ENCODE data around the gene IVD.
A peak's percentile ranks its signal among the peaks of the same experiment; 100 is the strongest.

Gene IVD

DNA sequence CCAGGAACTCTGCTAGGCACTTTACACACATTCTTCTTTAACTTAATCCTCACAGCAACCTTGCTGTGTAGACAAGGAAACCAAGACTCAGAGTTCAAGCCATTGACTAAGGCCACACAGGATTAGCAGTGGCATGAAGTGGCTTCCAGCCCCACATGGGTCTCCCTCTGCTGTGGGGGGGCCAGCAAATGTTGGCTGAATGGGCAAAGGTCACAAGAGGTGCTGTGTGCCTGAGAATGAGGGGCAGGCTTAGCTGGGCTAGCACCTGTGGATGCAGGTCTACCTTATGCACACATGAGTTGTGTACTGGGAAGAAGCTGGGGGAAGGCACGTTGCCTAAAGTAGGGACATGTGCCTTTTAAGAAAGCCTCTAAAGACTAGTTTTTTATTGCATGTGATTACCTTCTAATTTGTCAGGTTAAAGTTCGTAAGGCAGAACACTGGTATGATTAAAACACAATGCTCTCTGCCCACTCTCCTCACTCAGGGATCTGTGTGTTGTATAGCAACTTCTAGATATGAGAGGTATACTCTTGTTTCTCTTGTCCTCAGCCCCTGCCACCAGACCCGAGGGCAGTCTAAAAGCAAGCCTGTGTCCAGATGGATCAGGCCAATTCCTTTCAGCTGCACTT is 46.0 kb downstream of the IVD start:
- no peak for ATAC-seq
- TF ChIP-seq, protein P1, sequence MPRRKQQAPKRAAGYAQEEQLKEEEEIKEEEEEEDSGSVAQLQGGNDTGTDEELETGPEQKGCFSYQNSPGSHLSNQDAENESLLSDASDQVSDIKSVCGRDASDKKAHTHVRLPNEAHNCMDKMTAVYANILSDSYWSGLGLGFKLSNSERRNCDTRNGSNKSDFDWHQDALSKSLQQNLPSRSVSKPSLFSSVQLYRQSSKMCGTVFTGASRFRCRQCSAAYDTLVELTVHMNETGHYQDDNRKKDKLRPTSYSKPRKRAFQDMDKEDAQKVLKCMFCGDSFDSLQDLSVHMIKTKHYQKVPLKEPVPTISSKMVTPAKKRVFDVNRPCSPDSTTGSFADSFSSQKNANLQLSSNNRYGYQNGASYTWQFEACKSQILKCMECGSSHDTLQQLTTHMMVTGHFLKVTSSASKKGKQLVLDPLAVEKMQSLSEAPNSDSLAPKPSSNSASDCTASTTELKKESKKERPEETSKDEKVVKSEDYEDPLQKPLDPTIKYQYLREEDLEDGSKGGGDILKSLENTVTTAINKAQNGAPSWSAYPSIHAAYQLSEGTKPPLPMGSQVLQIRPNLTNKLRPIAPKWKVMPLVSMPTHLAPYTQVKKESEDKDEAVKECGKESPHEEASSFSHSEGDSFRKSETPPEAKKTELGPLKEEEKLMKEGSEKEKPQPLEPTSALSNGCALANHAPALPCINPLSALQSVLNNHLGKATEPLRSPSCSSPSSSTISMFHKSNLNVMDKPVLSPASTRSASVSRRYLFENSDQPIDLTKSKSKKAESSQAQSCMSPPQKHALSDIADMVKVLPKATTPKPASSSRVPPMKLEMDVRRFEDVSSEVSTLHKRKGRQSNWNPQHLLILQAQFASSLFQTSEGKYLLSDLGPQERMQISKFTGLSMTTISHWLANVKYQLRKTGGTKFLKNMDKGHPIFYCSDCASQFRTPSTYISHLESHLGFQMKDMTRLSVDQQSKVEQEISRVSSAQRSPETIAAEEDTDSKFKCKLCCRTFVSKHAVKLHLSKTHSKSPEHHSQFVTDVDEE (CRISPR knock-in tag; IDR thresholded peaks at IDR 0.05) = no peak
- TF ChIP-seq TCF4 (CRISPR knock-in tag; IDR thresholded peaks at IDR 0.05; ENCODE audit: borderline replicate concordance) = no peak
- TF ChIP-seq, protein P2, sequence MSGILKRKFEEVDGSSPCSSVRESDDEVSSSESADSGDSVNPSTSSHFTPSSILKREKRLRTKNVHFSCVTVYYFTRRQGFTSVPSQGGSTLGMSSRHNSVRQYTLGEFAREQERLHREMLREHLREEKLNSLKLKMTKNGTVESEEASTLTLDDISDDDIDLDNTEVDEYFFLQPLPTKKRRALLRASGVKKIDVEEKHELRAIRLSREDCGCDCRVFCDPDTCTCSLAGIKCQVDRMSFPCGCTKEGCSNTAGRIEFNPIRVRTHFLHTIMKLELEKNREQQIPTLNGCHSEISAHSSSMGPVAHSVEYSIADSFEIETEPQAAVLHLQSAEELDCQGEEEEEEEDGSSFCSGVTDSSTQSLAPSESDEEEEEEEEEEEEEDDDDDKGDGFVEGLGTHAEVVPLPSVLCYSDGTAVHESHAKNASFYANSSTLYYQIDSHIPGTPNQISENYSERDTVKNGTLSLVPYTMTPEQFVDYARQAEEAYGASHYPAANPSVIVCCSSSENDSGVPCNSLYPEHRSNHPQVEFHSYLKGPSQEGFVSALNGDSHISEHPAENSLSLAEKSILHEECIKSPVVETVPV (CRISPR knock-in tag; IDR thresholded peaks at IDR 0.05) = no peak
- TF ChIP-seq ZNF70 (CRISPR knock-in tag; IDR thresholded peaks at IDR 0.05) = no peak
- no peak for TF ChIP-seq PPARA (CRISPR knock-in tag; IDR thresholded peaks at IDR 0.05; ENCODE audit: borderline replicate concordance)
- TF ChIP-seq, protein P3, sequence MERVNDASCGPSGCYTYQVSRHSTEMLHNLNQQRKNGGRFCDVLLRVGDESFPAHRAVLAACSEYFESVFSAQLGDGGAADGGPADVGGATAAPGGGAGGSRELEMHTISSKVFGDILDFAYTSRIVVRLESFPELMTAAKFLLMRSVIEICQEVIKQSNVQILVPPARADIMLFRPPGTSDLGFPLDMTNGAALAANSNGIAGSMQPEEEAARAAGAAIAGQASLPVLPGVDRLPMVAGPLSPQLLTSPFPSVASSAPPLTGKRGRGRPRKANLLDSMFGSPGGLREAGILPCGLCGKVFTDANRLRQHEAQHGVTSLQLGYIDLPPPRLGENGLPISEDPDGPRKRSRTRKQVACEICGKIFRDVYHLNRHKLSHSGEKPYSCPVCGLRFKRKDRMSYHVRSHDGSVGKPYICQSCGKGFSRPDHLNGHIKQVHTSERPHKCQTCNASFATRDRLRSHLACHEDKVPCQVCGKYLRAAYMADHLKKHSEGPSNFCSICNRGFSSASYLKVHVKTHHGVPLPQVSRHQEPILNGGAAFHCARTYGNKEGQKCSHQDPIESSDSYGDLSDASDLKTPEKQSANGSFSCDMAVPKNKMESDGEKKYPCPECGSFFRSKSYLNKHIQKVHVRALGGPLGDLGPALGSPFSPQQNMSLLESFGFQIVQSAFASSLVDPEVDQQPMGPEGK (CRISPR knock-in tag; IDR thresholded peaks at IDR 0.05; ENCODE audit: borderline replicate concordance) = no peak
- TF ChIP-seq ZNF565 (CRISPR knock-in tag; conservative IDR thresholded peaks at IDR 0.05; ENCODE audit: low read depth) = no peak
- TF ChIP-seq ZNF8 (CRISPR knock-in tag; IDR thresholded peaks at IDR 0.05) = no peak
- TF ChIP-seq SNAI2 (CRISPR knock-in tag; IDR thresholded peaks at IDR 0.05) = no peak
- TF ChIP-seq, protein P4, sequence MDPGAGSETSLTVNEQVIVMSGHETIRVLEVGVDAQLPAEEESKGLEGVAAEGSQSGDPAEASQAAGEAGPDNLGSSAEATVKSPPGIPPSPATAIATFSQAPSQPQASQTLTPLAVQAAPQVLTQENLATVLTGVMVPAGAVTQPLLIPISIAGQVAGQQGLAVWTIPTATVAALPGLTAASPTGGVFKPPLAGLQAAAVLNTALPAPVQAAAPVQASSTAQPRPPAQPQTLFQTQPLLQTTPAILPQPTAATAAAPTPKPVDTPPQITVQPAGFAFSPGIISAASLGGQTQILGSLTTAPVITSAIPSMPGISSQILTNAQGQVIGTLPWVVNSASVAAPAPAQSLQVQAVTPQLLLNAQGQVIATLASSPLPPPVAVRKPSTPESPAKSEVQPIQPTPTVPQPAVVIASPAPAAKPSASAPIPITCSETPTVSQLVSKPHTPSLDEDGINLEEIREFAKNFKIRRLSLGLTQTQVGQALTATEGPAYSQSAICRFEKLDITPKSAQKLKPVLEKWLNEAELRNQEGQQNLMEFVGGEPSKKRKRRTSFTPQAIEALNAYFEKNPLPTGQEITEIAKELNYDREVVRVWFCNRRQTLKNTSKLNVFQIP (CRISPR knock-in tag; IDR thresholded peaks at IDR 0.05; ENCODE audit: borderline replicate concordance, low read depth) = no peak
- TF ChIP-seq ZC3H10 (CRISPR knock-in tag; IDR thresholded peaks at IDR 0.05) = no peak
- no peak for TF ChIP-seq ZFP30 (CRISPR knock-in tag; IDR thresholded peaks at IDR 0.05)
- TF ChIP-seq CSDC2 (CRISPR knock-in tag; IDR thresholded peaks at IDR 0.05) = no peak
- TF ChIP-seq, protein P5, sequence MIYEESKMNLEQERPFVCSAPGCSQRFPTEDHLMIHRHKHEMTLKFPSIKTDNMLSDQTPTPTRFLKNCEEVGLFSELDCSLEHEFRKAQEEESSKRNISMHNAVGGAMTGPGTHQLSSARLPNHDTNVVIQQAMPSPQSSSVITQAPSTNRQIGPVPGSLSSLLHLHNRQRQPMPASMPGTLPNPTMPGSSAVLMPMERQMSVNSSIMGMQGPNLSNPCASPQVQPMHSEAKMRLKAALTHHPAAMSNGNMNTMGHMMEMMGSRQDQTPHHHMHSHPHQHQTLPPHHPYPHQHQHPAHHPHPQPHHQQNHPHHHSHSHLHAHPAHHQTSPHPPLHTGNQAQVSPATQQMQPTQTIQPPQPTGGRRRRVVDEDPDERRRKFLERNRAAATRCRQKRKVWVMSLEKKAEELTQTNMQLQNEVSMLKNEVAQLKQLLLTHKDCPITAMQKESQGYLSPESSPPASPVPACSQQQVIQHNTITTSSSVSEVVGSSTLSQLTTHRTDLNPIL (CRISPR knock-in tag; IDR thresholded peaks at IDR 0.05; ENCODE audit: low read depth) = no peak
- TF ChIP-seq RARB (CRISPR knock-in tag; IDR thresholded peaks at IDR 0.05) = no peak
- TF ChIP-seq GLIS3 (CRISPR knock-in tag; IDR thresholded peaks at IDR 0.05) = no peak
- TF ChIP-seq TOX (CRISPR knock-in tag; IDR thresholded peaks at IDR 0.05; ENCODE audit: borderline replicate concordance) = no peak
- no peak for TF ChIP-seq ZFP3 (CRISPR knock-in tag; IDR thresholded peaks at IDR 0.05)
- no peak for TF ChIP-seq ARNTL (CRISPR knock-in tag; IDR thresholded peaks at IDR 0.05; ENCODE audit: borderline replicate concordance, low read depth)

DNA sequence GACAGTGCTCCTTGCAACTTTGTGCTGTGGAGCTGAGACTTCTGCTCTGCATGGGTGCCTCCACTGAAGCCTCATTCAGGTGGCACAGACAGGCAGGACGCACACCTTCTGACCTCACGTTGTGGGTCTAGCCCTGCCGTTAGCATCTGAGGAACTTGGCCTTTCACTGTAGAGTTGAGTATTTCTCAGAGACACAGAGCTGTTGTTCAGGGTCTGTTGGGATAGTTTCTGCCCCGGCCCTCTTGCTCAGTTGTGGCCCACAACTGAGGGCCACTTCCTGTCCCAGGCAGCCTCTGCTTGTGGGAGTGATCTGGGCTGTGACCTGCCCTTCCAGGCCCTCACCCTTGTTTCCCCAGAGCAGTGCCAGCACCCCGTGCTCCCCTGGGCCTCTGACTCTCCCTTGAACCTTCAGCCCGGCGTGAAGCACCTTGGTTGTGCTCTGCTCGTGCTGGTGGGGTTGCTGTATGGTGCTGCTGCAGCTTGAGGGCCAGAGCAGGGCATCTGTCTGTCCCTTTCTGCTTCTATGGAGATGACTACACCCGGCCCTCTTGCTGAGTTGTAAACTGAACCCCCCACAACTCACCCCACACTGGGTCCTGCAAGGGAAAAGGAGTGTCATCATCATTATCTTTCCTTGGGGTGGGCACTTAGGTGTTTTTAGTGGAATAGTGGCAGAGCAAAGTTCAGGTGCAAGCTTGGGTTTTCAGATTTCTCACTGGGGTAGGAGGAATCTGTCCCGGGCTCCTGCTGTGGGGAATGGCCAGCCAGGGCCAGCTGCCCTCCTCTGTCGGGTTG is 46.9 kb downstream of the IVD start:
- TF ChIP-seq ZNF70 (CRISPR knock-in tag; IDR thresholded peaks at IDR 0.05) (no peak), ESRRG (CRISPR knock-in tag; IDR thresholded peaks at IDR 0.05) (no peak), ZC3H10 (CRISPR knock-in tag; IDR thresholded peaks at IDR 0.05) (no peak), TOX (CRISPR knock-in tag; IDR thresholded peaks at IDR 0.05; ENCODE audit: borderline replicate concordance) (no peak), CSDC2 (CRISPR knock-in tag; IDR thresholded peaks at IDR 0.05) (no peak), GLIS3 (CRISPR knock-in tag; IDR thresholded peaks at IDR 0.05) (no peak), ARNTL (CRISPR knock-in tag; IDR thresholded peaks at IDR 0.05; ENCODE audit: borderline replicate concordance, low read depth) (no peak), ISL1 (CRISPR knock-in tag; IDR thresholded peaks at IDR 0.05) (no peak), RARB (CRISPR knock-in tag; IDR thresholded peaks at IDR 0.05) (no peak), ZFP30 (CRISPR knock-in tag; IDR thresholded peaks at IDR 0.05) (no peak), ZNF8 (CRISPR knock-in tag; IDR thresholded peaks at IDR 0.05) (no peak), PPARA (CRISPR knock-in tag; IDR thresholded peaks at IDR 0.05; ENCODE audit: borderline replicate concordance) (no peak), ZFP3 (CRISPR knock-in tag; IDR thresholded peaks at IDR 0.05) (no peak), SNAI2 (CRISPR knock-in tag; IDR thresholded peaks at IDR 0.05) (no peak), OSR1 (CRISPR knock-in tag; IDR thresholded peaks at IDR 0.05) (no peak)
- TF ChIP-seq, protein P4 (CRISPR knock-in tag; IDR thresholded peaks at IDR 0.05; ENCODE audit: borderline replicate concordance, low read depth) = no peak
- TF ChIP-seq, protein P5 (CRISPR knock-in tag; IDR thresholded peaks at IDR 0.05; ENCODE audit: low read depth) = no peak
- ATAC-seq = no peak

DNA sequence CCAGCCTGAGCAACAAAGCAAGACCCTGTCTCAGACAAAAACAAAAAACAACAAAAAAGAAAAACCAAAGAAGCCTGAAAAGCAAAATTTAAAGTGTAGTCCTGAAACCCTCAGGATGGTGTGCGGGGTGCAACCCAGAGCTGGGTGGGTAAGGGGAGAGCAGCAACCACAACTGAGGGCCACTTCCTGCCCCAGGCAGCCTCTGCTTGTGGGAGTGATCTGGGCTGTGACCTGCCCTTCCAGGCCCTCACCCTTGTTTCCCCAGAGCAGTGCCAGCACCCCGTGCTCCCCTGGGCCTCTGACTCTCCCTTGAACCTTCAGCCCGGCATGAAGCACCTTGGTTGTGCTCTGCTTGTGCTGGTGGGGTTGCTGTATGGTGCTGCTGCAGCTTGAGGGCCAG is 48.3 kb downstream of the IVD start:
- peak; percentile 10; the same call in 2 of the 3 replicates for ATAC-seq
